K562 (cell line): Measurements from ENCODE around the gene SLC18B1. TPM values are rescaled to one million over a fixed set of nuclear protein-coding genes. Genes with fewer than 3 reads are reported as not detected.

Experiments
- CXXC5 ChIP-seq: fragments of 250-450 bp; sonication (Bioruptor Pico); IDR thresholded peaks from 2 replicates; pipeline ENCODE4 v1.8.0; 2022; ENCODE audit warnings: inconsistent platforms, mild to moderate bottlenecking, moderate library complexity
- FOXK1 ChIP-seq: sonication (generic); formaldehyde crosslinking; IDR thresholded peaks from 2 replicates; pipeline ENCODE4 v1.8.0; 2022; ENCODE audit warnings: missing genetic modification reagents, mild to moderate bottlenecking, borderline replicate concordance
- GATAD2A ChIP-seq: fragments of 450-650 bp; IDR thresholded peaks from 2 replicates; pipeline ENCODE4 v1.6.1; 2017
- HNRNPH1 ChIP-seq: fragments of 200-400 bp; formaldehyde crosslinking; optimal IDR thresholded peaks from 2 replicates; pipeline ENCODE3; 2017; ENCODE audit warnings: low read depth, mild to moderate bottlenecking, low read length, moderate library complexity
- HOXB6 ChIP-seq: fragments of 250-450 bp; sonication (Bioruptor Pico); IDR thresholded peaks from 2 replicates; pipeline ENCODE4 v1.5.1; 2022; ENCODE audit warnings: mild to moderate bottlenecking, borderline replicate concordance
- MEF2A ChIP-seq: IDR thresholded peaks from 2 replicates; pipeline ENCODE4 v1.6.1; 2011; ENCODE audit warnings: low read depth, mild to moderate bottlenecking, low read length, moderate library complexity; ENCODE audit not compliant: control insufficient read depth
- NR0B1 ChIP-seq: fragments of 450-650 bp; IDR thresholded peaks from one replicate; pipeline ENCODE4 v1.6.1; 2018; ENCODE audit warnings: mild to moderate bottlenecking, moderate library complexity; ENCODE audit not compliant: partially characterized antibody
- OTX1 ChIP-seq: fragments of 450-650 bp; formaldehyde crosslinking; IDR thresholded peaks from 2 replicates; pipeline ENCODE4 v1.4.0; 2022; ENCODE audit warnings: mild to moderate bottlenecking
- SRSF9 ChIP-seq: fragments of 200-400 bp; formaldehyde crosslinking; IDR thresholded peaks from 2 replicates; pipeline ENCODE4 v1.6.1; 2017; ENCODE audit warnings: low read depth, low read length, borderline replicate concordance
- STAT5A ChIP-seq: IDR thresholded peaks from 2 replicates; pipeline ENCODE4 v1.6.1; 2012; ENCODE audit warnings: low read length, inconsistent platforms, borderline replicate concordance
- TARDBP ChIP-seq: fragments of 450-650 bp; IDR thresholded peaks from 2 replicates; pipeline ENCODE4 v1.6.1; 2016
- TCFL5 ChIP-seq: fragments of 250-450 bp; sonication (Bioruptor Pico); conservative IDR thresholded peaks from 2 replicates; pipeline ENCODE4 v1.6.1; 2021; ENCODE audit warnings: mild to moderate bottlenecking, moderate library complexity, matching md5 sums
- TFAM ChIP-seq: fragments of 250-450 bp; sonication (Bioruptor Pico); conservative IDR thresholded peaks from 2 replicates; pipeline ENCODE4 v1.5.0; 2021; ENCODE audit warnings: mild to moderate bottlenecking, moderate library complexity
- ZEB2 ChIP-seq: fragments of 450-650 bp; IDR thresholded peaks from 2 replicates; pipeline ENCODE4 v1.6.1; 2016
- ZNF23 ChIP-seq: fragments of 250-450 bp; sonication (Bioruptor Pico); IDR thresholded peaks from 2 replicates; pipeline ENCODE4 v1.4.0; 2020; ENCODE audit warnings: mild to moderate bottlenecking
- ZNF318 ChIP-seq, 2 experiments: fragments of 450-650 bp; IDR thresholded peaks; 2 replicates each; pipeline ENCODE4 v1.6.1; 2016; ENCODE audit warnings: mild to moderate bottlenecking in 2 of 2, borderline replicate concordance in 1 of 2, low read depth in 1 of 2, moderate library complexity in 1 of 2
- ZNF655 ChIP-seq: fragments of 250-450 bp; sonication (Bioruptor Pico); IDR thresholded peaks from 2 replicates; pipeline ENCODE4 v1.5.0; 2021
- polyA plus RNA-seq, 8 experiments: library from polyadenylated mRNA; depleted of rRNA in 4 of 8; stranded (reverse) in 5 of 8; unstranded in 3 of 8; fragments of >200 nt; fragmentation: Nextera tagmentation in 2 of 8; fragmentation: Illumina TruSeq in 1 of 8; extraction: Ambion mirVana in 2 of 8; extraction: Trizol in 1 of 8; gene quantifications; 2 replicates each; pipeline versions ENCODE4 v1.2.1 to v1.2.3, GENCODE V29; 2011 to 2014; ENCODE audit warnings: inconsistent platforms in 1 of 8, missing spikeins in 1 of 8
- total RNA-seq, 7 experiments: library from RNA; depleted of rRNA in 6 of 7; stranded (reverse); fragments of >200 nt in 6 of 7; fragmentation: Illumina TruSeq in 2 of 7; extraction: Trizol in 2 of 7; gene quantifications; 2 replicates each; pipeline versions ENCODE4 v1.2.1 to v1.2.3, GENCODE V29; 2011 to 2021; ENCODE audit warnings: low replicate concordance in 1 of 7

SLC18B1 gene
- total and polyA plus RNA-seq, 9 of the 15 experiments (the other 6 are each of a cell fraction or from before 2014, with no cell fraction given), result 10.4 to 49.1 (median 32.0) TPM

- TF ChIP-seq MEF2A (no peak), ZNF23 (no peak), ZEB2 (no peak), CXXC5 (peak; percentile 65), GATAD2A (peak; percentile 66; the same call in 1 of the 2 replicates), NR0B1 (no peak), ZNF318 (IDR thresholded peaks at IDR 0.05; ENCODE audit: borderline replicate concordance in 1 of 2, low read depth in 1 of 2) (no peak), FOXK1 (CRISPR knock-in tag) (no peak), OTX1 (CRISPR knock-in tag) (no peak), SRSF9 (no peak), TFAM (CRISPR knock-in tag) (no peak), HOXB6 (CRISPR knock-in tag) (no peak), STAT5A (no peak), HNRNPH1 (no peak), ZNF655 (no peak), TARDBP (no peak), TCFL5 (CRISPR knock-in tag) (no peak)
Observed at GRCh38 chr6:132797951-132798868, at the start of gene SLC18B1 (continued).
